Measurements from ENCODE around the gene ABCA12. TPM values are rescaled to one million over a fixed set of nuclear protein-coding genes. Genes with fewer than 3 reads are reported as not detected.

Gene ABCA12
- total and polyA plus RNA-seq, 2 donors (not counting 3 experiments of a cell fraction or from before 2014, with no cell fraction given), result not detected

- Histone ChIP-seq H3K9ac (replicated peaks; ENCODE audit: extremely low read depth, insufficient read depth, low read length) (no peak overlapping the region), H3K9me3 (replicated peaks; ENCODE audit: control insufficient read depth, insufficient read depth, low read length) (no peaks in the 10 kb centered on the region), H3K79me2 (ENCODE audit: control insufficient read depth, insufficient read depth, low read length) (no peaks in the 10 kb centered on the region), H3K36me3 (ENCODE audit: control insufficient read depth in 2 of 2, extremely low read depth in 1 of 2, insufficient read depth in 2 of 2, low read length in 2 of 2) (no peaks in the 10 kb centered on the region), H3K4me2 (ENCODE audit: insufficient read depth, low read length) (no peak overlapping the region), H3K4me3 (replicated peaks in 1 of 3; ENCODE audit: insufficient read depth in 1 of 3, low read depth in 1 of 3, low read length in 3 of 3) (no peak overlapping the region), H4K20me1 (replicated peaks; ENCODE audit: control insufficient read depth, extremely low read depth, insufficient read depth, low read length) (no peaks in the 10 kb centered on the region), H3K27me3 (ENCODE audit: control insufficient read depth in 2 of 2, insufficient read depth in 2 of 2, low read length in 2 of 2) (no peaks in the 10 kb centered on the region), H3K4me1 (ENCODE audit: control insufficient read depth, extremely low read depth, insufficient read depth, low read length) (no peaks in the 10 kb centered on the region), H2AFZ (ENCODE audit: low read depth, low read length) (no peak overlapping the region), H3K27ac (ENCODE audit: insufficient read depth, low read depth, low read length) (no peak overlapping the region), H3K9me1 (replicated peaks; ENCODE audit: control insufficient read depth, extremely low read depth, insufficient read depth, low read length) (peaks cover 2% of the 10 kb centered on the region)
- FAIRE-seq (no peak), DNase-seq (ENCODE audit: low read depth, low spot score) (no peak)
- dilution Hi-C loops (cut with MboI; ENCODE audit: extremely low pct_ligation_motif_present, low sequenced_read_pairs), result no loop called here
- POLR2A ChIA-PET, result no interaction called here
- intact Hi-C loops (cut with micrococcal nuclease), result no loop called here
- TF ChIP-seq GATA2 (IDR thresholded peaks at IDR 0.05; ENCODE audit: insufficient read depth, insufficient read length, low read depth, low read length) (no peak), MYC (IDR thresholded peaks at IDR 0.05; ENCODE audit: low read depth, low read length) (no peak), FOS (IDR thresholded peaks at IDR 0.05; ENCODE audit: borderline replicate concordance, insufficient read depth, low read length) (no peak), CTCF (IDR thresholded peaks at IDR 0.05; ENCODE audit: extremely low read depth in 1 of 2, insufficient read depth in 1 of 2, low read depth in 1 of 2, low read length in 2 of 2) (no peak), POLR2AphosphoS5 (IDR thresholded peaks at IDR 0.05; ENCODE audit: insufficient read depth, low read depth, low read length) (no peak), JUN (IDR thresholded peaks at IDR 0.05; ENCODE audit: borderline replicate concordance, insufficient read depth, insufficient read length, low read depth) (no peak), MAX (IDR thresholded peaks at IDR 0.05; ENCODE audit: insufficient read depth, insufficient read length) (no peak), POLR2A (IDR thresholded peaks at IDR 0.05; ENCODE audit: low read depth, low read length) (no peak), EZH2 (IDR thresholded peaks at IDR 0.05; ENCODE audit: borderline replicate concordance, low read depth, low read length, severe bottlenecking) (no peak)
- BruUV-seq (replicated peaks), result no TSS peak
- CTCF ChIA-PET, result no interaction called here
These were observed 234.2 kb downstream of the ABCA12 start for GRCh38 chr2:214904176-214904575.

Data from endothelial cell of umbilical vein (primary cell).